HG03103 (cell line): ENCODE data around the gene CCDC171.
"Not testable (repeated sequence)": the region's sequence is repeated elsewhere in the genome, so short reads cannot be mapped to it uniquely, and the experiment has no call there.

ENCODE experiments used
- ATAC-seq: cut with Tn5 transposase; IDR thresholded peaks from one replicate; pipeline ENCODE4 v1.9.1; 2021; ENCODE audit warnings: low read depth; ENCODE audit not compliant: unreplicated experiment

CCDC171 gene

GRCh38 chr9:15670894-15671293 is 118.1 kb downstream of the CCDC171 start:
- peak; percentile 57 for ATAC-seq

GRCh38 chr9:15693701-15694100 is 140.9 kb downstream of the CCDC171 start:
- peak; percentile 50 for ATAC-seq

GRCh38 chr9:15696979-15697378 is 144.1 kb downstream of the CCDC171 start:
- no peak for ATAC-seq

- ATAC-seq: no peak
Observed at GRCh38 chr9:15697446-15697851, 144.6 kb downstream of the CCDC171 start.

- ATAC-seq: not testable (repeated sequence)
Observed at GRCh38 chr9:15699876-15700559, 147.2 kb downstream of the CCDC171 start.

GRCh38 chr9:15707000-15707399 is 154.2 kb downstream of the CCDC171 start:
- no peak for ATAC-seq

- no peak for ATAC-seq
Observed at GRCh38 chr9:15711531-15711930, 158.7 kb downstream of the CCDC171 start.

- no peak for ATAC-seq
Observed at GRCh38 chr9:15711931-15712330, 159.1 kb downstream of the CCDC171 start.

GRCh38 chr9:15714746-15715145 is 161.9 kb downstream of the CCDC171 start:
- no peak for ATAC-seq

GRCh38 chr9:15717290-15717967 is 164.6 kb downstream of the CCDC171 start:
- no peak for ATAC-seq

GRCh38 chr9:15718423-15718822 is 165.6 kb downstream of the CCDC171 start:
- ATAC-seq: no peak

GRCh38 chr9:15720861-15721260 is 168.0 kb downstream of the CCDC171 start:
- ATAC-seq: no peak

- no peak for ATAC-seq
Observed at GRCh38 chr9:15722888-15723287, 170.0 kb downstream of the CCDC171 start.

- ATAC-seq: no peak
Observed at GRCh38 chr9:15724016-15724415, 171.2 kb downstream of the CCDC171 start.

GRCh38 chr9:15724612-15725011 is 171.8 kb downstream of the CCDC171 start:
- ATAC-seq: no peak

GRCh38 chr9:15725953-15726352 is 173.1 kb downstream of the CCDC171 start:
- ATAC-seq: no peak

GRCh38 chr9:15729507-15729906 is 176.7 kb downstream of the CCDC171 start:
- ATAC-seq: no peak

- ATAC-seq: no peak
Observed at GRCh38 chr9:15735083-15735857, 182.4 kb downstream of the CCDC171 start.

GRCh38 chr9:15736569-15736968 is 183.7 kb downstream of the CCDC171 start:
- no peak for ATAC-seq

GRCh38 chr9:15738011-15738410 is 185.2 kb downstream of the CCDC171 start:
- no peak for ATAC-seq

- no peak for ATAC-seq
Observed at GRCh38 chr9:15741015-15741414, 188.2 kb downstream of the CCDC171 start.
